Trophoblast cell (in vitro differentiated cells and primary cell): Measurements from ENCODE around the gene SHC1.

Experiments used
- DNase-seq, 2 donors: peaks; one replicate each; pipeline ENCODE4 v3.0.0-alpha.2; 2016
- H2AFZ ChIP-seq: 2 replicates; pipeline ENCODE4 v1.6.1; 2013; ENCODE audit warnings: low read length, moderate library complexity, mild to moderate bottlenecking; ENCODE audit not compliant: insufficient read depth, poor library complexity
- H2AK5ac ChIP-seq: 2 replicates; pipeline ENCODE4 v1.6.1; 2013; ENCODE audit warnings: mild to moderate bottlenecking, low read length
- H2BK120ac ChIP-seq: 2 replicates; pipeline ENCODE4 v1.6.1; 2013; ENCODE audit warnings: low read length, mild to moderate bottlenecking, moderate library complexity; ENCODE audit not compliant: insufficient read depth, poor library complexity
- H2BK12ac ChIP-seq: 2 replicates; pipeline ENCODE4 v1.6.1; 2013; ENCODE audit warnings: mild to moderate bottlenecking, low read length, moderate library complexity
- H2BK5ac ChIP-seq: 2 replicates; pipeline ENCODE4 v1.6.1; 2013; ENCODE audit warnings: low read length, low read depth, moderate library complexity, mild to moderate bottlenecking; ENCODE audit not compliant: poor library complexity
- H3K14ac ChIP-seq: 2 replicates; pipeline ENCODE4 v1.6.1; 2013; ENCODE audit warnings: mild to moderate bottlenecking, low read length
- H3K18ac ChIP-seq: 2 replicates; pipeline ENCODE4 v1.6.1; 2013; ENCODE audit warnings: mild to moderate bottlenecking, low read length
- H3K23ac ChIP-seq: 2 replicates; pipeline ENCODE4 v1.6.1; 2013; ENCODE audit warnings: low read length
- H3K27ac ChIP-seq: 2 replicates; pipeline ENCODE4 v1.5.1; 2013; ENCODE audit warnings: low read depth, mild to moderate bottlenecking, inconsistent platforms, low read length, moderate library complexity
- H3K27me3 ChIP-seq: 2 replicates; pipeline ENCODE4 v1.6.1; 2013; ENCODE audit warnings: inconsistent platforms, mild to moderate bottlenecking, low read length, moderate library complexity; ENCODE audit not compliant: insufficient read depth
- H3K36me3 ChIP-seq, 2 experiments: 1 replicate in 1 of 2; 2 replicates in 1 of 2; pipeline ENCODE4 v1.6.1; 2013; ENCODE audit warnings: low read length in 2 of 2, mild to moderate bottlenecking in 2 of 2, moderate library complexity in 1 of 2; ENCODE audit not compliant: insufficient read depth in 2 of 2, control insufficient read depth in 1 of 2
- H3K4ac ChIP-seq: 2 replicates; pipeline ENCODE4 v1.6.1; 2013; ENCODE audit warnings: low read depth, mild to moderate bottlenecking, low read length, moderate library complexity
- H3K4me1 ChIP-seq, 2 experiments: 1 replicate in 1 of 2; 2 replicates in 1 of 2; pipeline ENCODE4 v1.6.1; 2013; ENCODE audit warnings: low read length in 2 of 2, mild to moderate bottlenecking in 2 of 2, moderate library complexity in 1 of 2; ENCODE audit not compliant: insufficient read depth in 2 of 2, control insufficient read depth in 1 of 2
- H3K4me2 ChIP-seq: 2 replicates; pipeline ENCODE4 v1.6.1; 2013; ENCODE audit warnings: inconsistent platforms, mild to moderate bottlenecking, low read length, moderate library complexity
- H3K4me3 ChIP-seq: 2 replicates; pipeline ENCODE4 v1.5.1; 2013; ENCODE audit warnings: mild to moderate bottlenecking, low read depth, low read length, inconsistent platforms
- H3K79me1 ChIP-seq: one replicate; pipeline ENCODE4 v1.6.1; 2013; ENCODE audit warnings: low read length
- H3K79me2 ChIP-seq: 2 replicates; pipeline ENCODE4 v1.6.1; 2013; ENCODE audit warnings: low read length, mild to moderate bottlenecking; ENCODE audit not compliant: control insufficient read depth, insufficient read depth, poor library complexity
- H3K9ac ChIP-seq: 2 replicates; pipeline ENCODE4 v1.6.1; 2013; ENCODE audit warnings: mild to moderate bottlenecking, low read length
- H3K9me3 ChIP-seq: 2 replicates; pipeline ENCODE4 v1.6.1; 2013; ENCODE audit warnings: low read depth, mild to moderate bottlenecking, control low read depth, inconsistent platforms, low read length; ENCODE audit not compliant: insufficient read depth
- H4K12ac ChIP-seq: 2 replicates; pipeline ENCODE4 v1.6.1; 2013; ENCODE audit warnings: low read depth, mild to moderate bottlenecking, low read length, moderate library complexity
- H4K8ac ChIP-seq: 2 replicates; pipeline ENCODE4 v1.6.1; 2013; ENCODE audit warnings: low read depth, mild to moderate bottlenecking, low read length, moderate library complexity
- H4K91ac ChIP-seq: one replicate; pipeline ENCODE4 v1.6.1; 2013; ENCODE audit warnings: low read depth, mild to moderate bottlenecking, low read length, moderate library complexity
- WGBS: extraction: QIAGEN DNeasy Blood & Tissue Kit; methylation state at CpG from one replicate; pipeline ENCODE4 v1.1.7; 2013; ENCODE audit warnings: missing lambda C conversion rate; ENCODE audit not compliant: insufficient read length, insufficient coverage; ENCODE audit errors: extremely low coverage; 5-methylcytosine and 5-hydroxymethylcytosine counted together

SHC1 gene

DNA sequence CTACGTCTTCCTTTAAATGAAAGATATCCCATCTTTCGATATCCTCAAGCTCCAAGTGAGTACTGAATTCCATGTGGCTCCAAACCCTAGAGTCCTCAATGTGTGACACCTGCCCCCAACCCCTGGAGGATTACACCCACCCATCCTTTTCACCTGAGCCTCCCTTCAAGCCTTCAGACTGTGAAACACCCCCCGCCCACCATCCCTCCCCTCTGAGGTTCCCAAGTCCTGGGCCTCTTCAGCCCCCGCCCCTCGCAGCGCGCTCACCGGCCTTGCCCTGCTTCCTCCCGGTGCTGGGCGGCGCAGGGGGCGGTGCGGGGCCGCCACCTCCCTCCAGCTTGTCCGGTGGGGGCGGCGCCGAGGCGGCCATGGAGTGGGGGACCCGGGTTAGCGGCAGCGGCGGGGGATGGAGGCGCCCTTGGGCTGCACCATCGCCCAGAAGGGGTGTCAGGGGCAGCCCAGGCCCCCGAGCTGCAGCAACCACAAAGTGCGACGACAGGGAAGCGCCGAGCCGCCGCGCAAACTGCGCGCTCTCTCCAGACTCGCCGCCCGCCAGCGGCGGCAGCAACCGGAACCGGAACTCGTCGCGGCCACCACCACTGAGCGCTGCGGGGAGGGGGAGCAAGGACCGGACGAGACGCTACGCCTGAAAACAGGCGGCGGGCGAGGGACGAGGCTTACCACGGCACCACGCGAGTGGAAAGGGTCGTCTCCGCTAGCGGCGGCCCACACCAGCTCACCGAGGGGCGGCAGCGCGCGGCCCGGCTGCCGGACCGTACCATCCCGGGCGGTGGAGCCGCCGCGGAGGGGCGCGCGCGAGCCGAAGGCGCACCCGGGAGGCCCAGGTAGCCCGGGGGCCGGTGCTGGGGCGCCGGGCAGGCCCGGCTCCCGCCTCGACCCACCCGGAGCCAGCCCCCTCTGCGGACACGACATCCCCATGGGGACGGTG is 9.1 kb downstream of the SHC1 start, which contains the start of gene PYGO2:
Gene PYGO2, minus strand, starts transcription at position 576 of the 949 bp plus-strand sequence. Its CDS starts 206 bp downstream, at position 370.
- Histone ChIP-seq H4K91ac (peak within 1 kb of the TSS; percentile 99), H3K4me3 (peak within 1 kb of the TSS; percentile 87), H3K4me1 (peaks cover 16 to 18% of the 10 kb centered on the region in 2 experiments), H3K14ac (peak within 1 kb of the TSS; percentile 100), H3K79me2 (peaks cover 9% of the 10 kb centered on the region), H3K4ac (peak within 1 kb of the TSS; percentile 85), H3K79me1 (peaks cover 11% of the 10 kb centered on the region), H3K27me3 (no peaks in the 10 kb centered on the region), H4K8ac (peak within 1 kb of the TSS; percentile 100), H4K12ac (peak within 1 kb of the TSS; percentile 99), H2BK5ac (peak within 1 kb of the TSS; percentile 97), H3K4me2 (peak within 1 kb of the TSS; percentile 82), H3K27ac (peak within 1 kb of the TSS; percentile 99), H3K36me3 (peaks cover 41 to 53% of the 10 kb centered on the region in 2 experiments), H3K23ac (no peak within 1 kb of the TSS), H2AK5ac (peak within 1 kb of the TSS; percentile 95), H3K9me3 (no peaks in the 10 kb centered on the region), H2BK12ac (peak within 1 kb of the TSS; percentile 37), H3K18ac (peak within 1 kb of the TSS; percentile 96), H2AFZ (peak within 1 kb of the TSS; percentile 98), H3K9ac (peak within 1 kb of the TSS; percentile 97), H2BK120ac (peak within 1 kb of the TSS; percentile 95)
- DNase-seq, result peak; percentile 45 to 71
- WGBS, result no CpG with 5 or more reads among the region's 93 CpGs

DNA sequence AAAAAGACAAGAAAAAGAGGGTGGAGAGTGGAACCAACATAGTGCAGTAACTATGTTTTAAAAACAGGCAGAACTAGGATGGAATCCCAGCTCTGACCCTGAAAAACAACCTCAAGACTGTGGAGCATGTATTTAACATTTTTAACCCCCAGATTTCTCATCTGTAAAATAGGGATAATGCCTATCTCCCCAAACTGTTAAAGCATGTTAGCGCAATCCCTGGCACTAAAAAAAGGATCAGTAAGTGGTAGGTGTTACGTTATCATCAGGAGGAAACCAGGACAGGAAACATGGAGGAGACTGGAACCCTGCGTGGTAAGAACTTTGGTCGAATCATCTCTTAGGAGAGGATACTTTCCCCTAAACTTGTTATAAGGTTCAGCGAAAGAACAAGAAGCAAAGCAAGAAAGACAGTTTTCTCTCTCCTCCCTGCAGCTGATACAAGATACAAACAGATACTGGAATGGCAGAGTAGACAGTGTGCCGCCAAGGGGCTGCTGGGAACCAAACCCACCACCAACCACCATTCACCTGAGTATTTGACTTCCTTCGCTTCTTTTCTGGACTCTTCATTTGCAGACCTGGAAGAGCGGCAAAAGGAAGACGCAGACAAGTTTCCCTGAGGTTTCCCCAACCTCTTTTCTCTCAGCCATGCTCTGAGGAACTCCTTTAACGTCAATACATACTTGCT is 10.0 kb downstream of the SHC1 start:
- no peak overlapping the region for H3K4ac ChIP-seq
- H3K79me1 ChIP-seq, result peaks cover 13% of the 10 kb centered on the region
- no peak for DNase-seq
- no peaks in the 10 kb centered on the region for H3K9me3 ChIP-seq
- peaks cover 18 to 20% of the 10 kb centered on the region in 2 experiments for H3K4me1 ChIP-seq
- no peak overlapping the region for H2BK120ac ChIP-seq
- H3K23ac ChIP-seq, result no peak overlapping the region
- H4K8ac ChIP-seq, result no peak overlapping the region
- no peak overlapping the region for H3K9ac ChIP-seq
- H2BK5ac ChIP-seq, result no peak overlapping the region
- H3K36me3 ChIP-seq, result peaks cover 32 to 44% of the 10 kb centered on the region in 2 experiments
- no peak overlapping the region for H3K18ac ChIP-seq
- H3K79me2 ChIP-seq, result peaks cover 9% of the 10 kb centered on the region
- no peaks in the 10 kb centered on the region for H3K27me3 ChIP-seq
- no peak overlapping the region for H4K91ac ChIP-seq
- H3K4me2 ChIP-seq, result peak overlapping the region; percentile 82
- H2AFZ ChIP-seq, result no peak overlapping the region
- no peak overlapping the region for H4K12ac ChIP-seq
- no peak overlapping the region for H3K4me3 ChIP-seq
- WGBS, result no CpG with 5 or more reads among the region's 10 CpGs
- no peak overlapping the region for H2AK5ac ChIP-seq
- peak overlapping the region; percentile 5 for H2BK12ac ChIP-seq
- H3K14ac ChIP-seq, result peak overlapping the region; percentile 13
- H3K27ac ChIP-seq, result no peak overlapping the region

DNA sequence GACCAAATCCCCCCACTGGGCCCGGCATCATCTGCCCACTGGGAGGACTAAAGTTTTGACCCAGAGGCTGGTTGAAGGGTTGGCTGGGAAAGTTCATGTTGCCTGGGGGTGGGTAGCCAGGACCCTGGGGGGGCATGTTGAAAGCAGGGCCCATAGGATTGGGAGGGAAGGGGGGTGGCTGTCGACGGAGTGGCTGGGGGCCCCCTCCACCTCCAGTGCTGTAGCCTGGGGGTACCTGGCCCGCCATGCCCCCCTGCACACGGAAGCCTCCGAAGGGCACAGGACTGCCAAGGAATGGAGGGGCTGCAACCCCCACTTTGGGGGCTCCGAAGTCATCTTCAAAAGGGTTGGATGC is 11.1 kb downstream of the SHC1 start:
- H3K18ac ChIP-seq, result no peak overlapping the region
- H2AK5ac ChIP-seq, result no peak overlapping the region
- H3K4me2 ChIP-seq, result no peak overlapping the region
- H3K36me3 ChIP-seq, result peaks cover 25 to 33% of the 10 kb centered on the region in 2 experiments
- H3K4me1 ChIP-seq, result peaks cover 22 to 26% of the 10 kb centered on the region in 2 experiments
- H3K79me2 ChIP-seq, result peaks cover 9% of the 10 kb centered on the region
- peaks cover 13% of the 10 kb centered on the region for H3K79me1 ChIP-seq
- H3K9ac ChIP-seq, result no peak overlapping the region
- H3K14ac ChIP-seq, result no peak overlapping the region
- no peak overlapping the region for H3K4ac ChIP-seq
- no peak overlapping the region for H4K91ac ChIP-seq
- no peak overlapping the region for H3K4me3 ChIP-seq
- WGBS, result no CpG with 5 or more reads among the region's 7 CpGs
- no peak overlapping the region for H2BK12ac ChIP-seq
- H2AFZ ChIP-seq, result no peak overlapping the region
- no peak overlapping the region for H4K8ac ChIP-seq
- H2BK5ac ChIP-seq, result no peak overlapping the region
- H3K27ac ChIP-seq, result no peak overlapping the region
- H3K9me3 ChIP-seq, result no peaks in the 10 kb centered on the region
- no peak for DNase-seq
- no peaks in the 10 kb centered on the region for H3K27me3 ChIP-seq
- no peak overlapping the region for H2BK120ac ChIP-seq
- H3K23ac ChIP-seq, result no peak overlapping the region
- no peak overlapping the region for H4K12ac ChIP-seq

DNA sequence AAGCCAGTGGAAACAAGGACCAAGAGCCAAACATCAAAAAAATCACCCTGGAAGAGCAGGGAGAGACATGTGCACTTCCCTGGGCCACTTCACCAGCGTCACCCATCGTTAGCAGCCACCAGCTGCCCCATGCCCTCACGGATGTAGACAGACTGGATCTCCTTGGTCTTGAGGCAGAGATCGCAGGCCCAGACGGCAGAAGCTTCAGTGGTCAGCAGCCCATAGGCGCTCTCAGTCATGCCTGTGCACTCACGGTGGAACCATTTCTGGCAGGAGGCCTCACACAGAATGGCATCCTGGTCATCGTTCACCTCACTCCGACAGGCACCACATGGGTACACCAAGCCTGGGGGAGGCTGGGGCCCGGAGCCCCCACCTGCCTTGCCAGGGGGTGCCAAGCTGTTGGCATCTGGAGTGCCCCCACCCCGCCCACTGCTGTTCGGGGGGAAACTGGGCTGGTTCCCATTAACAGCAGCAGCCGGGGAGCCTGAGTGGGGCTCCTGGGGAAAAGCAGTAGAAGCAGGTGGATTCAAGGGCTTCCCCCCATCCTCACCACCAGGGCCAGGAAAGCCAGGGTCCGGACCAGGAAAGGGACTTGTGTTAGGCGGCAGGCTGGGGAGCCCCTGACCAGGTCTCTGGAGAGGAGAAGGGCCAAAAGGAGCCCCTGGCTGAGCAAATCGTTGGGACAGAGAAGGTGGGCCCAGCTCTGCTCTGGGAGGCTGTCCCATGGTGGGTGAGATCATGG is 11.7 kb downstream of the SHC1 start:
- no peak overlapping the region for H2AK5ac ChIP-seq
- H3K18ac ChIP-seq, result no peak overlapping the region
- H2AFZ ChIP-seq, result no peak overlapping the region
- peaks cover 22 to 26% of the 10 kb centered on the region in 2 experiments for H3K4me1 ChIP-seq
- H2BK12ac ChIP-seq, result no peak overlapping the region
- H3K4ac ChIP-seq, result no peak overlapping the region
- no peaks in the 10 kb centered on the region for H3K27me3 ChIP-seq
- H4K91ac ChIP-seq, result no peak overlapping the region
- no peak overlapping the region for H4K8ac ChIP-seq
- no peak overlapping the region for H3K27ac ChIP-seq
- no peak overlapping the region for H3K14ac ChIP-seq
- H3K4me2 ChIP-seq, result no peak overlapping the region
- no peaks in the 10 kb centered on the region for H3K9me3 ChIP-seq
- no peak overlapping the region for H3K4me3 ChIP-seq
- peaks cover 9% of the 10 kb centered on the region for H3K79me2 ChIP-seq
- H2BK5ac ChIP-seq, result no peak overlapping the region
- H3K36me3 ChIP-seq, result peaks cover 22 to 28% of the 10 kb centered on the region in 2 experiments
- no peak overlapping the region for H4K12ac ChIP-seq
- H3K79me1 ChIP-seq, result peaks cover 13% of the 10 kb centered on the region
- DNase-seq, result no peak
- H2BK120ac ChIP-seq, result no peak overlapping the region
- H3K23ac ChIP-seq, result no peak overlapping the region
- no CpG with 5 or more reads among the region's 16 CpGs for WGBS
- H3K9ac ChIP-seq, result no peak overlapping the region
